PC-9 (cell line): ENCODE measurements around the gene ELF3. TPM values are rescaled to one million over a fixed set of nuclear protein-coding genes. Genes with fewer than 3 reads are reported as not detected.

Experiments
- BruUV-seq: library from RNA; stranded (reverse); fragments of 400-500 nt; replicated peaks from 2 replicates; lab custom pipeline; 2021; lab: Mats Ljungman, UMichigan
- CTCF ChIA-PET: fragments of 300-600 bp; sonication (Branson Sonifier 250); formaldehyde crosslinking; loops from one replicate; lab custom pipeline; 2022; ENCODE audit warnings: antibody characterized with exemption; lab: Charles Lee
- POLR2A ChIA-PET: fragments of 300-600 bp; sonication (Branson Sonifier 250); formaldehyde crosslinking; loops from one replicate; lab custom pipeline; 2022; ENCODE audit warnings: antibody characterized with exemption; ENCODE audit not compliant: unreplicated experiment; lab: Charles Lee
- DNase-seq, 2 experiments: peaks; one replicate each; pipeline versions ENCODE4 v3.0.0 to v3.0.0-alpha.2; 2015 to 2022; ENCODE audit warnings: mixed read lengths in 1 of 2
- H2AFZ ChIP-seq: fragments of 200-600 bp; sonication (generic); 2 replicates; pipeline ENCODE4 v1.8.1; 2017; ENCODE audit warnings: antibody characterized with exemption
- H3F3A ChIP-seq: fragments of 200-600 bp; sonication (generic); 2 replicates; pipeline ENCODE4 v1.8.1; 2017; ENCODE audit warnings: antibody characterized with exemption, mild to moderate bottlenecking, low read depth; ENCODE audit not compliant: insufficient read depth
- H3K27ac ChIP-seq: fragments of 200-600 bp; sonication (generic); 2 replicates; pipeline ENCODE4 v1.6.1; 2016; ENCODE audit warnings: mixed run types
- H3K27me3 ChIP-seq: fragments of 200-600 bp; sonication (generic); 2 replicates; pipeline ENCODE4 v1.6.1; 2016; ENCODE audit warnings: low read depth, mixed run types; ENCODE audit not compliant: insufficient read depth
- H3K36me3 ChIP-seq: fragments of 200-600 bp; sonication (generic); 2 replicates; pipeline ENCODE4 v1.6.1; 2016; ENCODE audit warnings: low read depth, mixed run types
- H3K4me1 ChIP-seq: fragments of 200-600 bp; sonication (generic); replicated peaks from 2 replicates; pipeline ENCODE4 v1.6.1; 2016; ENCODE audit warnings: mixed run types; ENCODE audit not compliant: insufficient read depth
- H3K4me2 ChIP-seq: fragments of 200-600 bp; sonication (generic); 2 replicates; pipeline ENCODE4 v1.6.1; 2017; ENCODE audit warnings: mixed run types
- H3K4me3 ChIP-seq: fragments of 200-600 bp; sonication (generic); 2 replicates; pipeline ENCODE4 v1.6.1; 2016; ENCODE audit warnings: mixed run types
- H3K79me2 ChIP-seq: fragments of 200-600 bp; sonication (generic); 2 replicates; pipeline ENCODE4 v1.6.1; 2017; ENCODE audit warnings: low read depth, mixed run types
- H3K9me2 ChIP-seq: fragments of 200-600 bp; sonication (generic); 2 replicates; pipeline ENCODE4 v1.8.1; 2017; ENCODE audit warnings: mild to moderate bottlenecking; ENCODE audit not compliant: insufficient read depth
- H3K9me3 ChIP-seq: fragments of 200-600 bp; sonication (generic); 2 replicates; pipeline ENCODE4 v1.8.1; 2016; ENCODE audit warnings: low read depth; ENCODE audit not compliant: insufficient read depth
- H4K20me1 ChIP-seq: fragments of 200-600 bp; sonication (generic); 2 replicates; pipeline ENCODE4 v1.8.1; 2017; ENCODE audit not compliant: insufficient read depth
- CTCF ChIP-seq: fragments of 200-600 bp; sonication (generic); conservative IDR thresholded peaks from 2 replicates; pipeline ENCODE4 v1.6.1; 2017; ENCODE audit warnings: mixed run types, antibody characterized with exemption, mild to moderate bottlenecking, moderate library complexity
- EZH2 ChIP-seq: fragments of 200-600 bp; sonication (generic); IDR thresholded peaks from 2 replicates; pipeline ENCODE4 v1.8.0; 2017; ENCODE audit warnings: antibody characterized with exemption, low read depth
- intact Hi-C: fragments of 100-400 bp; cut with micrococcal nuclease; formaldehyde crosslinking; loops from one replicate; pipeline ENCODE4 v1.10.0; 2022; ENCODE audit not compliant: unreplicated experiment
- total RNA-seq: library from RNA; stranded (reverse); gene quantifications from 2 replicates; pipeline ENCODE4 v1.2.3, GENCODE V29; 2021

Gene ELF3
- total RNA-seq, 1 experiment from 2014 or later = 295 TPM

GRCh38 chr1:202011994-202012393 is 1.6 kb downstream of the ELF3 start:
- Histone ChIP-seq H3K27me3 (no peaks in the 10 kb centered on the region), H4K20me1 (peaks cover 61% of the 10 kb centered on the region), H3K4me2 (peak overlapping the region; percentile 94), H3K9me2 (no peaks in the 10 kb centered on the region), H3K36me3 (peaks cover 59% of the 10 kb centered on the region), H3K4me3 (peak overlapping the region; percentile 86), H3K79me2 (peaks cover 84% of the 10 kb centered on the region), H2AFZ (no peak overlapping the region), H3K4me1 (peaks cover 74% of the 10 kb centered on the region), H3K27ac (peak overlapping the region; percentile 97), H3F3A (peaks cover 84% of the 10 kb centered on the region), H3K9me3 (no peaks in the 10 kb centered on the region)
- no TSS peak for BruUV-seq
- TF ChIP-seq CTCF (no peak), EZH2 (no peak)
- intact Hi-C loops = no loop called here
- ChIA-PET POLR2A (interaction anchor here (0.6 to 1.5 kb wide), 7 partner anchors 11 to 106 kb away, joined by 3 to 13 read pairs (median 4); no protein-coding TSS in a partner anchor), CTCF (no interaction called here)
- DNase-seq = peak in 1 of 2 experiments; percentile 47

- Histone ChIP-seq H3K9me2 (no peaks in the 10 kb centered on the region), H3K4me1 (peaks cover 74% of the 10 kb centered on the region), H3K27ac (peak overlapping the region; percentile 97), H3K36me3 (peaks cover 56% of the 10 kb centered on the region), H3K9me3 (no peaks in the 10 kb centered on the region), H3K4me3 (peak overlapping the region; percentile 86), H3F3A (peaks cover 84% of the 10 kb centered on the region), H2AFZ (no peak overlapping the region), H3K79me2 (peaks cover 78% of the 10 kb centered on the region), H3K4me2 (peak overlapping the region; percentile 94), H3K27me3 (no peaks in the 10 kb centered on the region), H4K20me1 (peaks cover 62% of the 10 kb centered on the region)
- ChIA-PET CTCF (no interaction called here), POLR2A (interaction anchor here (0.6 to 1.5 kb wide), 8 partner anchors 10 to 154 kb away, joined by 3 to 13 read pairs (median 4); no protein-coding TSS in a partner anchor)
- no TSS peak for BruUV-seq
- intact Hi-C loops = no loop called here
- no peak for TF ChIP-seq EZH2
- no peak for TF ChIP-seq CTCF
- no peak for DNase-seq
These were observed 2.4 kb downstream of the ELF3 start for GRCh38 chr1:202012544-202013478.

- Histone ChIP-seq H3K9me3 (no peaks in the 10 kb centered on the region), H3K9me2 (no peaks in the 10 kb centered on the region), H2AFZ (no peak overlapping the region), H4K20me1 (peaks cover 62% of the 10 kb centered on the region), H3K4me1 (peaks cover 74% of the 10 kb centered on the region), H3K4me3 (peak overlapping the region; percentile 86), H3K4me2 (peak overlapping the region; percentile 94), H3K79me2 (peaks cover 76% of the 10 kb centered on the region), H3F3A (peaks cover 81% of the 10 kb centered on the region), H3K27me3 (no peaks in the 10 kb centered on the region), H3K27ac (peak overlapping the region; percentile 97), H3K36me3 (peaks cover 56% of the 10 kb centered on the region)
- intact Hi-C loops = no loop called here
- POLR2A ChIA-PET = interaction anchor here (0.6 kb wide), 1 partner anchor 55 kb away, joined by 3 read pairs; no protein-coding TSS in a partner anchor
- CTCF ChIA-PET = interaction anchor here (0.5 kb wide), 1 partner anchor 29 kb away, joined by 4 read pairs; no protein-coding TSS in a partner anchor
- TF ChIP-seq CTCF = no peak
- no peak for TF ChIP-seq EZH2
- no peak for DNase-seq
- no TSS peak for BruUV-seq
These were observed 3.2 kb downstream of the ELF3 start for GRCh38 chr1:202013603-202014002.
